HG02588 (cell line): ENCODE results near the gene PDGFA.
A peak's percentile ranks its signal among the peaks of the same experiment; 100 is the strongest.

Experiments
- ATAC-seq: cut with Tn5 transposase; IDR thresholded peaks from one replicate; pipeline ENCODE4 v1.9.1; 2021; ENCODE audit warnings: mild to moderate bottlenecking, moderate library complexity; ENCODE audit not compliant: unreplicated experiment

Gene PDGFA

GRCh38 chr7:491958-492713 is 27.5 kb downstream of the PDGFA start:
- ATAC-seq = no peak

GRCh38 chr7:491292-491957 is 28.2 kb downstream of the PDGFA start:
- no peak for ATAC-seq

GRCh38 chr7:490461-491291 is 29.0 kb downstream of the PDGFA start:
- peak; percentile 66 for ATAC-seq

GRCh38 chr7:489876-490275 is 29.8 kb downstream of the PDGFA start:
- ATAC-seq = no peak

GRCh38 chr7:486216-486743 is 33.4 kb downstream of the PDGFA start:
- ATAC-seq = no peak

GRCh38 chr7:485188-486081 is 34.2 kb downstream of the PDGFA start:
- ATAC-seq = no peak

GRCh38 chr7:484356-485101 is 35.1 kb downstream of the PDGFA start:
- ATAC-seq = no peak

GRCh38 chr7:483656-484355 is 35.8 kb downstream of the PDGFA start:
- ATAC-seq = no peak

GRCh38 chr7:482521-483083 is 37.0 kb downstream of the PDGFA start:
- ATAC-seq = no peak

- ATAC-seq = no peak
These were observed 38.3 kb downstream of the PDGFA start for GRCh38 chr7:481219-481930.

GRCh38 chr7:480531-481218 is 39.0 kb downstream of the PDGFA start:
- no peak for ATAC-seq

GRCh38 chr7:479948-480499 is 39.6 kb downstream of the PDGFA start:
- ATAC-seq = no peak

GRCh38 chr7:479115-479947 is 40.3 kb downstream of the PDGFA start:
- no peak for ATAC-seq

GRCh38 chr7:477626-478220 is 41.9 kb downstream of the PDGFA start:
- ATAC-seq = no peak

GRCh38 chr7:476736-477360 is 42.8 kb downstream of the PDGFA start:
- no peak for ATAC-seq
